Omental fat pad (tissue), 4 donors: ENCODE measurements around the gene TMEM81. TPM values are rescaled to one million over a fixed set of nuclear protein-coding genes. Genes with fewer than 3 reads are reported as not detected.

ENCODE experiments used
- ATAC-seq: fragments of 150-250 bp; one replicate; pipeline ENCODE4 v1.9.1; 2016; ENCODE audit warnings: mild to moderate bottlenecking, moderate library complexity; ENCODE audit not compliant: low FRiP score
- DNase-seq: peaks from one replicate; pipeline ENCODE4 v3.0.0-alpha.2; 2019; ENCODE audit warnings: low spot score
- total RNA-seq, 4 donors: library from RNA; depleted of rRNA; stranded (reverse); fragments of >200 nt; gene quantifications; one replicate each; pipeline ENCODE4 v1.1.0, GENCODE V29; 2016
- TF ChIP-seq, protein P1 (sequence below), 3 donors: fragments of 450-650 bp; IDR thresholded peaks; one replicate each; pipeline ENCODE4 v1.5.1; 2016 to 2017; ENCODE audit warnings: antibody characterized with exemption in 3 of 3, mild to moderate bottlenecking in 3 of 3, moderate library complexity in 2 of 3

The TMEM81 gene
- total RNA-seq, 4 donors from 2014 or later: 1.6 to 3.2 (median 2.3) TPM

DNA sequence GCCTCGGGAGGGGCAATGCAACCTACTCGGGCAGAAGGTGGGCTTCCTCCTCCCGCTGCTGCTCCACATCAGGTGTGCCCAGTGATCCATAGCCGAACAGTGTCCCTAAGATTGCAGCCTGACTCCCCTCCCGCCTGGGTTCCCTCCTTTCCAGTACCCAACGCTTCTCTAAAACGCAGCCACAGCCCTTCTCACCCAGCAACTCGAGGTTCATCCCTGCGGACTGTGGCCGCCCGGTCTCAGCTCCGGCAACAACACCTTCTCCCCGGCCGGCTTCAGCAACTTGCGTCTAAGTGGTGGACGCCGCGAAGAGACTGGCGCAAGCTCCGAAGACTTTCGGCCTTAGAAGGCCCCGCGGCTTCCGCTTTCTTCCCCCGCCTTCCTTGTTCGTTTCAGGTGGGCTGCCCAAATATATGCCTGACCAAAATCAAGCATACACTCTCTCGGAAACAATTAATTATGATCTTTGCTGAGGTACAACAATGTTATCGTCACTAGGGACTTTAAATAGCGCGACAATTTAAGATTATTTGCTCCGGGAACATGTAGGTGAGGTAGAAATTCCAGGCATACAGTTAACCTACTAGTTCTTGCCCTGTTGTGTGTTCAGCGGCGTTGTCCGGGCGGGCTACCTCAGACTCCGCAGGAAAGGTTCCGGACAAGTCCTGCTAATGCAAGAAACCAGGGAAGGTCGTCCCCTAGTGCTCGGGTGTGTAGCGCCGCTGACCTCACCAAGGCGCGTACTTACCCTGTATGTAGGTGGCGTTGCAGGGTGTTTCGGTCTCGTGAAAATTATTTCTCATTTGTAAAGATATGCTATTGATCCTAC, 37.6 kb upstream of the TMEM81 start, which contains the start of gene RBBP5:
RBBP5 (minus strand) TSS at position 319 of the 829 bp plus-strand sequence; CDS start at position 214, 105 bp downstream.
- TF ChIP-seq, protein P1, sequence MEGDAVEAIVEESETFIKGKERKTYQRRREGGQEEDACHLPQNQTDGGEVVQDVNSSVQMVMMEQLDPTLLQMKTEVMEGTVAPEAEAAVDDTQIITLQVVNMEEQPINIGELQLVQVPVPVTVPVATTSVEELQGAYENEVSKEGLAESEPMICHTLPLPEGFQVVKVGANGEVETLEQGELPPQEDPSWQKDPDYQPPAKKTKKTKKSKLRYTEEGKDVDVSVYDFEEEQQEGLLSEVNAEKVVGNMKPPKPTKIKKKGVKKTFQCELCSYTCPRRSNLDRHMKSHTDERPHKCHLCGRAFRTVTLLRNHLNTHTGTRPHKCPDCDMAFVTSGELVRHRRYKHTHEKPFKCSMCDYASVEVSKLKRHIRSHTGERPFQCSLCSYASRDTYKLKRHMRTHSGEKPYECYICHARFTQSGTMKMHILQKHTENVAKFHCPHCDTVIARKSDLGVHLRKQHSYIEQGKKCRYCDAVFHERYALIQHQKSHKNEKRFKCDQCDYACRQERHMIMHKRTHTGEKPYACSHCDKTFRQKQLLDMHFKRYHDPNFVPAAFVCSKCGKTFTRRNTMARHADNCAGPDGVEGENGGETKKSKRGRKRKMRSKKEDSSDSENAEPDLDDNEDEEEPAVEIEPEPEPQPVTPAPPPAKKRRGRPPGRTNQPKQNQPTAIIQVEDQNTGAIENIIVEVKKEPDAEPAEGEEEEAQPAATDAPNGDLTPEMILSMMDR (IDR thresholded peaks at IDR 0.05): no peak
- peak; percentile 82 for DNase-seq
- peak; percentile 100 for ATAC-seq

- TF ChIP-seq, protein P1 (IDR thresholded peaks at IDR 0.05): no peak
- ATAC-seq (no peak), DNase-seq (no peak)
Observed at GRCh38 chr1:205118752-205119151, 34.5 kb upstream of the TMEM81 start.

- TF ChIP-seq, protein P1 (IDR thresholded peaks at IDR 0.05): no peak
- ATAC-seq: no peak
- DNase-seq: no peak
Observed at GRCh38 chr1:205111354-205111753, 27.1 kb upstream of the TMEM81 start.

DNA sequence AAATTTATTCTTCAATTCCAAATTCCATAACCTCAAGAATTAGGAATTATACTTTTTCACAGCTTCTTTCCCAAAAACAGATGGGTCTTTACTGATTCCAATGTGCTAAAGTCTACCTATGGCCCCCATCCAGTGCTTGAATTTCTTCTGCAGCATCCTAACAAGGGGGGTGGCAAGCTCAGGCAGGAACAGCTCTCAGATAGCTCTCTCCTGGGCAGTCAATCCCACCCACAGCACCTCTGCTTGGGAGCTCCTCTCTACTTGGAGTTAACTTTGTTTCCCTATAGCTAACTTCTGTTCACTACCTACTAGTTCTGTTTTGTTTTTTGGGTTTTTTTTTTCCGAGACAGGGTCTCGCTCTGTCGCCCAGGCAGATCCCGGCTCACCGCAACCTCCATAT, 25.5 kb upstream of the TMEM81 start:
- TF ChIP-seq, protein P1 (IDR thresholded peaks at IDR 0.05): no peak
- DNase-seq (no peak), ATAC-seq (no peak)

- DNase-seq (no peak), ATAC-seq (no peak)
- TF ChIP-seq, protein P1 (IDR thresholded peaks at IDR 0.05): no peak
Observed at GRCh38 chr1:205109269-205109668, 25.0 kb upstream of the TMEM81 start.

DNA sequence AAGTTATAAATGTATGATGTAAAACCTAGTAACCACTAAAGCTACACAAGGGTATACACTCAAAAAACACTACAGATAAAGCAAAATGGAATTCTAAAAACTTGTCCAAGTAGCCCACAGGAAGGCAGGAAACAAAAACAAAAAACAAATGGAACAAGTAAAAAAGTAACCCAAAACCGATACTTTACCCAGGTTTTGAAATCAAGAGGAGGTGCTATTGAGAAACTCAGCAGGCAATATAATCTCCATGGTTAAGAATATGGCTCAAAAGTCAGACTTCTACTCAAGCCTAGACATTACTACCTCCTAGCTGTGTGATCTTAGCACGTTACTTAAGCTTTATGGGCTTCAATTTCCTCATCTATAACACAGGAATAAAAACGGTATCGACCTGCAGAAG, 24.2 kb upstream of the TMEM81 start:
- no peak for DNase-seq
- TF ChIP-seq, protein P1 (IDR thresholded peaks at IDR 0.05): no peak
- no peak for ATAC-seq

- TF ChIP-seq, protein P1 (IDR thresholded peaks at IDR 0.05): no peak
- no peak for DNase-seq
- ATAC-seq: no peak
Observed at GRCh38 chr1:205107327-205107726, 23.1 kb upstream of the TMEM81 start.
